CD4-positive, alpha-beta memory T cell (primary cell): Measurements from ENCODE around the gene LGALS1. TPM values are rescaled to one million over a fixed set of nuclear protein-coding genes. Genes with fewer than 3 reads are reported as not detected.
A peak's percentile ranks its signal among the peaks of the same experiment; 100 is the strongest.

Source experiments
- CTCF ChIA-PET: fragments of 350-600 bp; sonication (Branson Sonifier 250); formaldehyde crosslinking; loops from one replicate; lab custom pipeline; 2021; ENCODE audit warnings: inconsistent platforms; ENCODE audit not compliant: partially characterized antibody; lab: Charles Lee
- POLR2A ChIA-PET: fragments of 350-600 bp; sonication (Branson Sonifier 250); formaldehyde crosslinking; loops from one replicate; lab custom pipeline; 2021; ENCODE audit not compliant: partially characterized antibody; lab: Charles Lee
- DNase-seq, 5 donors: peaks; one replicate each; pipeline versions ENCODE4 v3.0.0 to v3.0.0-alpha.2; 2020 to 2022; ENCODE audit warnings: mixed read lengths in 1 of 5
- H3K27ac ChIP-seq: one replicate; pipeline ENCODE4 v1.7.0; 2013; ENCODE audit warnings: low read depth, low read length
- H3K27me3 ChIP-seq: 2 replicates; pipeline ENCODE4 v1.7.0; 2013; ENCODE audit warnings: mild to moderate bottlenecking, low read length, moderate library complexity; ENCODE audit not compliant: insufficient read depth
- H3K36me3 ChIP-seq: 2 replicates; pipeline ENCODE4 v1.7.0; 2013; ENCODE audit warnings: mild to moderate bottlenecking, low read length, moderate library complexity; ENCODE audit not compliant: insufficient read depth
- H3K4me1 ChIP-seq: 2 replicates; pipeline ENCODE4 v1.7.0; 2013; ENCODE audit warnings: mild to moderate bottlenecking, low read length, moderate library complexity; ENCODE audit not compliant: insufficient read depth
- H3K4me3 ChIP-seq, 2 donors: one replicate each; pipeline ENCODE4 v1.7.0; 2013; ENCODE audit warnings: low read length in 2 of 2, mild to moderate bottlenecking in 1 of 2
- H3K9me3 ChIP-seq, 2 donors: one replicate each; pipeline ENCODE4 v1.7.0; 2013; ENCODE audit warnings: low read length in 2 of 2, control low read depth in 1 of 2; ENCODE audit not compliant: control insufficient read depth in 1 of 2
- H3K27ac Mint-ChIP-seq, 7 donors: one replicate each; pipeline ENCODE4 v1.8.0; 2020 to 2021; ENCODE audit warnings: mixed read lengths in 7 of 7, mild to moderate bottlenecking in 6 of 7, inconsistent platforms in 3 of 7, moderate library complexity in 3 of 7
- H3K27me3 Mint-ChIP-seq, 2 donors: one replicate each; pipeline ENCODE4 v1.8.0; 2020 to 2021; ENCODE audit warnings: mixed read lengths in 2 of 2
- H3K36me3 Mint-ChIP-seq, 2 donors: one replicate each; pipeline ENCODE4 v1.8.0; 2020 to 2021; ENCODE audit warnings: mixed read lengths in 2 of 2, inconsistent platforms in 1 of 2, mild to moderate bottlenecking in 1 of 2
- H3K4me1 Mint-ChIP-seq, 4 donors: one replicate each; pipeline ENCODE4 v1.8.0; 2020 to 2021; ENCODE audit warnings: mixed read lengths in 4 of 4, mild to moderate bottlenecking in 1 of 4
- H3K4me3 Mint-ChIP-seq, 8 donors: one replicate each; pipeline ENCODE4 v1.8.0; 2020 to 2021; ENCODE audit warnings: mixed read lengths in 8 of 8, mild to moderate bottlenecking in 7 of 8, moderate library complexity in 6 of 8, inconsistent platforms in 3 of 8
- H3K9me3 Mint-ChIP-seq, 8 donors: one replicate each; pipeline ENCODE4 v1.8.0; 2020 to 2021; ENCODE audit warnings: mixed read lengths in 8 of 8, mild to moderate bottlenecking in 5 of 8, inconsistent platforms in 3 of 8, moderate library complexity in 1 of 8
- intact Hi-C: fragments of 100-400 bp; cut with micrococcal nuclease; formaldehyde crosslinking; loops from one replicate; pipeline ENCODE4 v1.15.1; 2023
- polyA plus RNA-seq, 2 donors: library from polyadenylated mRNA; unstranded; fragments of 300-500 nt; fragmentation: Illumina TruSeq; gene quantifications; one replicate each; pipeline ENCODE4 v1.2.3, GENCODE V29; 2021
- total RNA-seq, 2 experiments: library from RNA; stranded (reverse); gene quantifications; one replicate each; pipeline ENCODE4 v1.2.3, GENCODE V29; 2021

Gene LGALS1
- total and polyA plus RNA-seq, 4 experiments from 2014 or later, result 64.8 to 358 (median 192) TPM

GRCh38 chr22:37680191-37680851, 4.9 kb downstream of the LGALS1 start:
- intact Hi-C loops, result loop anchor here (10.0 kb wide), 1 partner anchor 64 kb away; no protein-coding TSS in a partner anchor
- no peak overlapping the region for H3K4me3 ChIP-seq
- no peaks in the 10 kb centered on the region for H3K27me3 ChIP-seq
- H3K36me3 ChIP-seq, result no peaks in the 10 kb centered on the region
- H3K9me3 ChIP-seq, result no peaks in the 10 kb centered on the region
- Mint-ChIP-seq H3K4me3 (no peak overlapping the region), H3K36me3 (peaks cover 0 to 9% of the 10 kb centered on the region in 2 donors), H3K4me1 (peaks cover 16 to 46% (median 24%) of the 10 kb centered on the region in 4 donors), H3K27ac (peak overlapping the region in 3 of 7 donors; percentile 43 to 83 (median 81)), H3K27me3 (no peaks in the 10 kb centered on the region), H3K9me3 (no peaks in the 10 kb centered on the region)
- H3K27ac ChIP-seq, result no peak overlapping the region
- CTCF ChIA-PET, result interaction anchor here (1.1 to 22.7 kb wide), 7 partner anchors 9 to 72 kb away, joined by 3 to 558 read pairs (median 78); partner anchors contain the start of genes GGA1, PDXP and SH3BP1
- DNase-seq, result no peak
- POLR2A ChIA-PET, result interaction anchor here (0.8 to 8.4 kb wide), 9 partner anchors 6 to 72 kb away, joined by 4 to 90 read pairs (median 12); partner anchors contain the start of genes GGA1, LGALS1, PDXP and SH3BP1
- peaks cover 23% of the 10 kb centered on the region for H3K4me1 ChIP-seq

- POLR2A ChIA-PET, result interaction anchor here (0.9 to 8.4 kb wide), 13 partner anchors 7 to 89 kb away, joined by 3 to 90 read pairs (median 4); partner anchors contain the start of genes GGA1, LGALS1, PDXP and SH3BP1
- Mint-ChIP-seq H3K27me3 (no peaks in the 10 kb centered on the region), H3K27ac (peak overlapping the region in 5 of 7 donors; percentile 78 to 83 (median 80)), H3K4me1 (peaks cover 17 to 43% (median 23%) of the 10 kb centered on the region in 4 donors), H3K9me3 (no peaks in the 10 kb centered on the region), H3K36me3 (peaks cover 0 to 10% of the 10 kb centered on the region in 2 donors), H3K4me3 (peak overlapping the region in 1 of 8 donors; percentile 67)
- Histone ChIP-seq H3K27ac (no peak overlapping the region), H3K27me3 (no peaks in the 10 kb centered on the region), H3K4me3 (no peak overlapping the region), H3K36me3 (no peaks in the 10 kb centered on the region), H3K9me3 (no peaks in the 10 kb centered on the region), H3K4me1 (peaks cover 20% of the 10 kb centered on the region)
- CTCF ChIA-PET, result interaction anchor here (0.8 to 22.7 kb wide), 9 partner anchors 9 to 143 kb away, joined by 3 to 558 read pairs (median 51); partner anchors contain the start of genes GGA1, PDXP and SH3BP1
- DNase-seq, result peak in 1 of 5 donors; percentile 27
- intact Hi-C loops, result loop anchor here (1.0 to 10.0 kb wide), 6 partner anchors 23 to 74 kb away; partner anchors contain the start of genes PDXP and SH3BP1
These were observed 5.6 kb downstream of the LGALS1 start for GRCh38 chr22:37681001-37681424.

DNA sequence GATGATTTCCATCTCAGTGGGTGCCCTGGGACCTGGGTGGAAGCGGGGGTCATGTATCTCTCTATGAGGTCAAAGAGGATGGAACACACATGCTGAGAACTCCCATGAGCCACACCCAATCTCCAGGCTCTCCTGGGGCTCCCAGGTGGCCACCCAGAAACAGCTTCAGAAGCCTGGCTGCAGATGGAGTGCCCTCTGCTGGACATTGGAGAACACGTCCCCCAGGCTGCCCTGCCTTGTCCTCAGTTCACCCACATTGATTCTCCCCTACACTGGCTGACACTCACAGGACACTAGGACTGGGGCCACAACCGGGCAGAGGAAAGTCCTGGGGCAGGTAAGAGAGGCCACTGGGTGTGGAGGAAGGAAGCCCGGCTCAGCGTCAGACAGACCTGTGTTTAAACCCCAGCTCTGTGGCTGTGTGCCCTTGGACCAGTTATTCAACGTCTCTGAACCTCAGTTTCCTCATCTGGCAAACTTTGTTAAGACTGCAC, 6.2 kb downstream of the LGALS1 start:
- H3K36me3 ChIP-seq, result no peaks in the 10 kb centered on the region
- CTCF ChIA-PET, result interaction anchor here (0.6 to 22.7 kb wide), 12 partner anchors 10 to 143 kb away, joined by 3 to 558 read pairs (median 18); partner anchors contain the start of genes GGA1, PDXP and SH3BP1
- Mint-ChIP-seq H3K36me3 (peaks cover 0 to 13% of the 10 kb centered on the region in 2 donors), H3K27ac (peak overlapping the region; percentile 30 to 83 (median 78)), H3K4me3 (peak overlapping the region in 2 of 8 donors; percentile 18 to 67), H3K9me3 (no peaks in the 10 kb centered on the region), H3K4me1 (peaks cover 17 to 43% (median 25%) of the 10 kb centered on the region in 4 donors), H3K27me3 (no peaks in the 10 kb centered on the region)
- no peak overlapping the region for H3K4me3 ChIP-seq
- POLR2A ChIA-PET, result interaction anchor here (0.5 to 8.4 kb wide), 15 partner anchors 7 to 89 kb away, joined by 3 to 90 read pairs (median 4); partner anchors contain the start of genes GGA1, LGALS1, PDXP and SH3BP1
- H3K9me3 ChIP-seq, result no peaks in the 10 kb centered on the region
- no peak overlapping the region for H3K27ac ChIP-seq
- peak; percentile 68 to 72 (median 70) for DNase-seq
- H3K27me3 ChIP-seq, result no peaks in the 10 kb centered on the region
- intact Hi-C loops, result loop anchor here (1.0 to 10.0 kb wide), 6 partner anchors 23 to 74 kb away; partner anchors contain the start of genes PDXP and SH3BP1
- peaks cover 22% of the 10 kb centered on the region for H3K4me1 ChIP-seq

DNA sequence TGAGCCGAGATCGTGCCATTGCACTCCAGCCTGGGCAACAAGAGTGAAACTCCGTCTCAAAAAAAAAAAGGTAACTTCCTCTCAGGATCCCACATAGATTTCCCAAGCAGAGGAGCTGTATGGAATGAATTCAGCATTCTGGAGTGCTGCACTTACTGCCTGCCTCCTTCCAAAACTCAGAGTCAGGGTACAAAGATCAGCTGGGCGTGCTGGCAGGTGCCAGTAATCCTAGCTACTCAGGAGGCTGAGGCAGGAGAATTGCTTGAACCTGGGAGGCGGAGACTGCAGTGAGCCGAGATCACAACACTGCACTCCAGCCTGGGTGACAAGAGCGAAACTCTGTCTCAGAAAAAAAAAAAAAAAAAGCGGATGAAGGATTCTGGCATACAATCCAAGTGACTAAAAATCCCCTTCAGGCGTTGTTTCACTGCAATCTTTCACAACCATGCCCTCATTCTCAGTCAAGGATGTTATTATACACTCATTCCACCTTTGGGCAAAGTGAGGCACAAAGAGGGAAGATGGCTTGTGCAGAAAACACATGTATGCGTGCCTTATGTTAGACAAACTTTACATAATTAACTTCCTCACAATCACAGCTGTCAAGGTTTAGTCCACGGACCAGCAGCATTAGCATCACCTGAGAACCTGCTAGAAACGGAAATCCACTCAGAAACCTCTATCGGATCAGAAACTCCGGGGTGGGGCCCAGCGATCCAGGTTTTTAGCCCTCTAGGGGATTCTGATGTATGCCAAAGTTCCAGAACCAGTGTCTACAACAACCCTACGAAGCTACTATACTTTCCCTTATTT, 9.6 kb downstream of the LGALS1 start:
- H3K36me3 Mint-ChIP-seq, result peaks cover 8 to 22% of the 10 kb centered on the region in 2 donors
- peak overlapping the region in 5 of 8 donors; percentile 91 to 98 (median 96) for H3K4me3 Mint-ChIP-seq
- peak in 1 of 5 donors; percentile 28 for DNase-seq
- H3K4me1 Mint-ChIP-seq, result peaks cover 18 to 42% (median 29%) of the 10 kb centered on the region in 4 donors
- Histone ChIP-seq H3K9me3 (no peaks in the 10 kb centered on the region), H3K4me3 (no peak overlapping the region), H3K36me3 (peaks cover 15% of the 10 kb centered on the region), H3K4me1 (peaks cover 28% of the 10 kb centered on the region), H3K27me3 (no peaks in the 10 kb centered on the region), H3K27ac (no peak overlapping the region)
- CTCF ChIA-PET, result interaction anchor here (0.7 to 22.7 kb wide), 9 partner anchors 10 to 122 kb away, joined by 3 to 558 read pairs (median 6); partner anchors contain the start of genes GGA1, LGALS1, PDXP and SH3BP1
- H3K9me3 Mint-ChIP-seq, result no peaks in the 10 kb centered on the region
- POLR2A ChIA-PET, result interaction anchor here (0.6 to 8.4 kb wide), 14 partner anchors 10 to 118 kb away, joined by 3 to 90 read pairs (median 10); partner anchors contain the start of genes GGA1, LGALS1, PDXP and SH3BP1
- H3K27me3 Mint-ChIP-seq, result no peaks in the 10 kb centered on the region
- intact Hi-C loops, result loop anchor here (10.0 kb wide), 1 partner anchor 60 kb away; no protein-coding TSS in a partner anchor
- H3K27ac Mint-ChIP-seq, result peak overlapping the region in 2 of 7 donors; percentile 12 to 91

GRCh38 chr22:37686002-37686982, 10.9 kb downstream of the LGALS1 start, which contains the start of gene NOL12:
TSS of gene NOL12 (plus strand) at chr22:37686343. CDS start at chr22:37686393, 50 bp downstream.
- Histone ChIP-seq H3K9me3 (no peaks in the 10 kb centered on the region), H3K4me1 (peaks cover 25% of the 10 kb centered on the region), H3K36me3 (peaks cover 26% of the 10 kb centered on the region), H3K4me3 (peak within 1 kb of the TSS; percentile 79 to 96), H3K27me3 (no peaks in the 10 kb centered on the region), H3K27ac (peak within 1 kb of the TSS; percentile 92)
- H3K36me3 Mint-ChIP-seq, result peaks cover 17 to 33% of the 10 kb centered on the region in 2 donors
- H3K4me1 Mint-ChIP-seq, result peaks cover 16 to 34% (median 25%) of the 10 kb centered on the region in 4 donors
- no peaks in the 10 kb centered on the region for H3K9me3 Mint-ChIP-seq
- ChIA-PET CTCF (interaction anchor here (0.9 to 22.7 kb wide), 8 partner anchors 25 to 131 kb away, joined by 3 to 558 read pairs (median 5); partner anchors contain the start of genes GGA1, PDXP and SH3BP1), POLR2A (interaction anchor here (0.6 to 8.4 kb wide), 16 partner anchors 10 to 176 kb away, joined by 3 to 90 read pairs (median 6); partner anchors contain the start of genes GGA1, LGALS1, PDXP and SH3BP1)
- no peaks in the 10 kb centered on the region for H3K27me3 Mint-ChIP-seq
- peak within 1 kb of the TSS; percentile 91 to 98 (median 95) for H3K27ac Mint-ChIP-seq
- intact Hi-C loops, result loop anchor here (1.0 to 10.0 kb wide), 2 partner anchors 59 to 78 kb away; partner anchors contain the start of gene GGA1
- peak within 1 kb of the TSS; percentile 91 to 98 (median 96) for H3K4me3 Mint-ChIP-seq
- peak; percentile 76 to 82 (median 77) for DNase-seq
